ENCODE results near the gene TRAPPC14. TPM values are rescaled to one million over a fixed set of nuclear protein-coding genes. Genes with fewer than 3 reads are reported as not detected.
A peak's percentile ranks its signal among the peaks of the same experiment; 100 is the strongest.

TRAPPC14 gene
- total RNA-seq, 2 donors from 2014 or later = 7.3 to 27.7 TPM

DNA sequence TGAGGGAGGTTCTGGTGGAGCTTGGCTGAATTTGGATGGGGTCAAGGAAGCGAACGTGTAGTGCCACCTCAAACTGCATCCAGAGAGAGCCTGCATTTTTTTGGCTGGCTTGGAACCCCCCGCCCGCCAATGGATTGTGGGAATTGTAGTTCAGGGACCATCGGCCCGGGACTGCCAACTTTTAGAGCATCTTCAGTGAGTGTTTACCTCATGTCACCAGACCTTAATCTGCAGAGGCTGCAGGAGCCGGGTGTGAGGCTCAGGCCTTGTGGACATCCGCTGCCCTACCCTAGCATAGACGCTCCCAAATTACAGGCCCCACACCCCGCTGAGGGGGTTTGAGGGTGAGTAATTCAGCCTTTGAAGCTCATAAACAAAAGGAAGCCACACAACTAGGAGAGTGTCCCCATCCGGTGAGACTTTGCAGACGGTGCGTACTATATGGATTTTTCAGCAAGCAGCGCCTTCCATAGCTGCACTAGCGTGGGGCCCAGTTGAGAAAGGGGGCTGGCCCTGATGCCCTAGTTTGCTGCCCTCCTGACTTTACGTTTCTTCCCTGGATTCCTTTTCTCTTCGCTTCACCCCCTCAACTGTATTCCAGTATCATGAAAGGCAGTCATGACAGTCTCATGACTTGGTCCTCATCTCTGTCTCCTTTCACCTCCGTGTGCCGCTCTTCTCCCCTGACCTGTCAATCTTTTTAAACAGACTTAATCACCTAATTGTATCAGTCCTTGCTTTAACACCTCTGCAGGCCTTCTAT lies 38.4 kb downstream of the TRAPPC14 start:
- Histone ChIP-seq H3K4me1 (peaks cover 24% of the 10 kb centered on the region), H3K9me3 (no peaks in the 10 kb centered on the region), H3K4me3 (peak overlapping the region; percentile 9 to 19), H3K27ac (peak overlapping the region in 3 of 4 donors; percentile 85 to 92 (median 89)), H3K27me3 (no peaks in the 10 kb centered on the region), H3K36me3 (replicated peaks in 1 of 2; ENCODE audit: insufficient read depth in 1 of 2, low read depth in 2 of 2) (no peaks in the 10 kb centered on the region)
- DNase-seq (peak; percentile 39 to 55 (median 46)), ATAC-seq (peak; percentile 16)
- WGBS, 2 donors = 33 to 64% methylated on average over 13 to 19 of the region's 19 CpGs
- TF ChIP-seq CTCF (IDR thresholded peaks at IDR 0.05) = no peak
- no peak for TF ChIP-seq POLR2A (IDR thresholded peaks at IDR 0.05)
- intact Hi-C loops (cut with DNase I) = no loop called here

DNA sequence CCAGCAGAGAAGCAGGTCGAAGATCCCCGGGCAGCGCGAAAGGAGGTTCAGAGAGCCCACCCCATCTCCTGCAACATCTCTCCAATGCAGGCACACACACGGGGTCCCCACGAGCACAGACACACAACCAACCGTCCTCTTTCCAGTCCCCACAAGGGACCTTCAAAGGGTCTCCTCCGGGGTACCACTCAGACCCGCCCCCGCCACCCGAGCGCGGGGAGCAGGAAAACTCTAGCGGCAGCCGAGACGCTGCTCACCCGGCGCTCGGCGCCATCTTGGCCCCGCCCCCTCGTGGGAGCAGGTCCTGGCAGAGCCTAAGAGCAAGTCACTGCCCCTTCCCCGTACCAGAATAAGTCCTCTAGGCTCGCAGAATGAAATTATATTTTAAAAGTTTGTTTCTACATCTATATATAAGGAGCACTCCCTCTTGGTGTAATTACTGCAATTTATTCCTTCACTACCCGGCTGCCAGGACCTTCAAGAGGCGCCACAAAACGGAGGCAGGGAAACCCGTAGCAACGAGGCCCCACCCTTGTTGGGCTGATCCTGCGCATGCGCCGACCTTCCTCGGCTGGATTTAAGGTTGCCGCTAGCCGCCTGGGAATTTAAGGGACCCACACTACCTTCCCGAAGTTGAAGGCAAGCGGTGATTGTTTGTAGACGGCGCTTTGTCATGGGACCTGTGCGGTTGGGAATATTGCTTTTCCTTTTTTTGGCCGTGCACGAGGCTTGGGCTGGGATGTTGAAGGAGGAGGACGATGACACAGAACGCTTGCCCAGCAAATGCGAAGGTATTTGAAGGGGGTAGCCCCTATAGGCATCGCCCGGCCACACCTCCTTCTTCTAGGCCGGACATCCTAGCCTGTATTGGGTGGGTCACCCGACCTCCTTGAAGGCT lies 39.2 kb downstream of the TRAPPC14 start, which contains the start of the genes CNPY4 and TAF6:
Gene CNPY4 (plus strand): TSS at position 563 of the 898 bp plus-strand sequence. CDS start 111 bp downstream, at position 674.
Gene TAF6 (minus strand): TSS at position 287 of the 898 bp plus-strand sequence. CDS start 5,149 bp downstream, outside the sequence.
- 0 to 1% methylated on average over 27 to 49 of the region's 49 CpGs for WGBS, 2 donors
- peak; percentile 97 for ATAC-seq
- DNase-seq = peak; percentile 95 to 97 (median 96)
- peak within 1 kb of the TSS; percentile 79 to 92 (median 87) for H3K27ac ChIP-seq
- H3K4me3 ChIP-seq = peak within 1 kb of the TSS; percentile 65 to 73
- no peaks in the 10 kb centered on the region for H3K27me3 ChIP-seq
- H3K36me3 ChIP-seq (replicated peaks in 1 of 2; ENCODE audit: insufficient read depth in 1 of 2, low read depth in 2 of 2) = no peaks in the 10 kb centered on the region
- H3K9me3 ChIP-seq = no peaks in the 10 kb centered on the region
- peak in 2 of 7 experiments; percentile 7 to 12 for TF ChIP-seq CTCF (IDR thresholded peaks at IDR 0.05)
- peak in 2 of 3 donors; percentile 80 to 81 for TF ChIP-seq POLR2A (IDR thresholded peaks at IDR 0.05)
- H3K4me1 ChIP-seq = peaks cover 19% of the 10 kb centered on the region
- intact Hi-C loops (cut with DNase I) = no loop called here

- Histone ChIP-seq H3K4me1 (peaks cover 19% of the 10 kb centered on the region), H3K27ac (peak overlapping the region; percentile 79 to 92 (median 87)), H3K27me3 (no peaks in the 10 kb centered on the region), H3K4me3 (peak overlapping the region; percentile 65 to 73), H3K36me3 (replicated peaks in 1 of 2; ENCODE audit: insufficient read depth in 1 of 2, low read depth in 2 of 2) (peaks cover 0 to under 1% of the 10 kb centered on the region in 2 donors), H3K9me3 (no peaks in the 10 kb centered on the region)
- no peak for ATAC-seq
- intact Hi-C loops (cut with DNase I) = no loop called here
- DNase-seq = no peak
- 17 to 28% methylated on average over 10 to 18 of the region's 18 CpGs for WGBS, 2 donors
- no peak for TF ChIP-seq POLR2A (IDR thresholded peaks at IDR 0.05)
These were observed 40.0 kb downstream of the TRAPPC14 start for GRCh38 chr7:100118388-100119071.

DNA sequence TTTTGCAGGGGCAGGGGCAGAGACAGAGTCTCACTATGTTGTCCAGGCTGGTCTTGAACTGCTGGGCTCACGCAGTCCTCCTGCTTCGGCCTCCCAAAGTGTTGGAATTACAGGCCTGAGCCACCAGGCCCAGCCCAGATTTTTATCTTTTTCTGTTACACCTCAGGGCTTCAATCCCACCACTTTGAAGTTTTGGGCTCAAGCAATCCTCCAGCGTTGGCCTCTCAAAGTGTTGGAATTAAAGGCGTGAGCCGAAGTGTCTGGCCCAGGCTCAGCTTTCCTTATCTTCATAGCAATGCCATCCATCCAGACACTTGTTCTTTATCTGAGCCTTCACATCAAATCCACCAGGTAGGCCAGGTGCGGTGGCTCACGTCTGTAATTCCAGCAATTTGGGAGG lies 43.5 kb downstream of the TRAPPC14 start:
- no peak for DNase-seq
- ATAC-seq = no peak
- H3K4me1 ChIP-seq = peaks cover 12% of the 10 kb centered on the region
- H3K36me3 ChIP-seq (replicated peaks in 1 of 2; ENCODE audit: insufficient read depth in 1 of 2, low read depth in 2 of 2) = peaks cover 3% of the 10 kb centered on the region in 2 donors
- H3K27me3 ChIP-seq = no peaks in the 10 kb centered on the region
- H3K4me3 ChIP-seq = no peak overlapping the region
- no peak for TF ChIP-seq CTCF (IDR thresholded peaks at IDR 0.05)
- no peak for TF ChIP-seq POLR2A (IDR thresholded peaks at IDR 0.05)
- H3K9me3 ChIP-seq = no peaks in the 10 kb centered on the region
- intact Hi-C loops (cut with DNase I) = no loop called here
- H3K27ac ChIP-seq = no peak overlapping the region
- WGBS, 2 donors = 83 to 86% methylated on average over 7 of the region's 7 CpGs
